GM21786 (cell line): Measurements from ENCODE around the gene ADIPOR2.
"Not testable (repeated sequence)": the region's sequence is repeated elsewhere in the genome, so short reads cannot be mapped to it uniquely, and the experiment has no call there.

ENCODE experiments used
- ATAC-seq: cut with Tn5 transposase; IDR thresholded peaks from one replicate; pipeline ENCODE4 v1.9.1; 2021; ENCODE audit not compliant: unreplicated experiment

Gene ADIPOR2

DNA sequence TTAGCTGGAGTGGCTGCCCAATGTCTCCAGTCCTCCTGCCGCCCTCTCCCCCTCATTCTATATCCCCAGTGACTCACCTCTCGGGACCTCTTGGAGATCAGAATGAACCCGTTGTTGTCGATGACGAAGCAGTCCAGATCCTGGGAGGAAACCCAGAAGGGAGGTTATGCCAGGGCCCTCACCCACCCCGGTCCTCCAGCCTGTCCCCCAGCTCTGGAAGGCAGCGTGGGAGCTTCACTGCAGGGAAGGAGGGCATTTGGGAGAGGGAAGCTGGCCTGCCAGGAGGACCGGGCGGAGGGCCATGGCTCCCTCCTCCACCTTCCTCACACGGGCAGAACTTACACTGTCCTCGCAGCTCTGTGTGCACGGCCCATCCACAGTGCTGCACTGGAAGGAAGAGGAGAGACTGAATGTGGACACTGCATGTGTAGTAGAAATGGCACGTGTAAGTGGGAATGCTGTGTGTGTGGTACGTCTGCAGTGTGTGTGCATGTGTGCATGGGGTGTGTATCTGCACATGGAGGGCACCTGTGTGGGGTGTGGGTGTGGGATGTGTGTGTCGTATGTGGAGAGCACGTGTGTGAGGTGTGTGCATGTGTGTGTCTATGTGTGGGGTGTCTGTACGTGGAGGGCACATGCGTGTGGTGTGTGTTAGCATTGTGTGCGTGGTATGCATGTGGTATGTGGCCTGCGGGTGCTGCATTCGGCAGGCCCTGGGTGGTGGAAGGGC is 119.5 kb downstream of the ADIPOR2 start:
- ATAC-seq = no peak

DNA sequence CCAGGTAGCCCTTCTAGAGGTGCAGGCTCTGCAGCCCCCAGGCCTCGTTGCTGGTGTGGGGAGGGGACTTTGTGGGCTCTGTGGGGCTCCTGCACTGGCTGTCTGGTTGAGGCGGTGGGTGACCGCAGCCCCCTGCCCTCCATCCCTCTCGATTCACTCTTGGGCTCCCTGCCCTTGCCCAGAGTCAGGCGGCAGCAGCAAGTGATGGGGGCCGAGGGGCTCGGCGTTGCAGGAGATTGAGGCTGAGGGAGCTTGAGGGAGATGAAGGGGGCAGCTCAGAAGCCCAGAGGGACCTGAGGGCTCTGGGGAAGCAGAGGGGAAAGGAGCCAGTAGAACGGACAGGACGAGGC is 120.0 kb downstream of the ADIPOR2 start:
- ATAC-seq = no peak

DNA sequence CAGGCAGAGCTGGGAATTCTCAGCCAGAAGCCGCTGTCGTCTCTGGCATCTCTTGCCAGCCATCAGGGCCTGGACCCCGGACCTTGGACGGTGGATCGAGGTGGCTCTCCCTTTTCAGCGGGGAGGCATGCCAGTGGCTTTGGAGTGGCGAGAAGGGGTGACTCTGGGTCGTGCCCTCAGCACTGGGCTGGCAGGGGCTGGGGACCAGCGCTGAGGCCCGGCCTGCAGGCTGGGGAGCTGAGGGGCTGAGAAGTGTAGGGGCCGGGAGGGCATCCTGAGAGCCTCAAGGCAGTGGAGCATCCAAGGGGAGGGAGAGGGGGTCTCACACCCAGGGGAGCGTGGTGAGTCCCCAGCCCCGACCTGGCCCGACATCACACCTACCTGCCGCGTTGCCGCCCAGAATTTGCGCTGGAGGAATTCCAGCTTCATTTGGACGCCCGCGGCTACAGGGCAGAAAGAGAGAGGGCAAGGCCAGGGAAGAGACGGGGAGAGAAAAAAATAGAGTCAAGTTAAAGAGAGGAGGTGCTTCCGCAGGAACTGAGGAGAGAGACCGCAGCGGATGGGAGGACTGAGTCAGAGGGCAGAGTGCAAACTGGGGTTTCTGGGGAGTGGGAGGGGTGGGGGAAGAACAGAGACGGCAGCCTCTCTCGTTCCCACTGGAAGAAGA is 120.5 kb downstream of the ADIPOR2 start:
- ATAC-seq = no peak

DNA sequence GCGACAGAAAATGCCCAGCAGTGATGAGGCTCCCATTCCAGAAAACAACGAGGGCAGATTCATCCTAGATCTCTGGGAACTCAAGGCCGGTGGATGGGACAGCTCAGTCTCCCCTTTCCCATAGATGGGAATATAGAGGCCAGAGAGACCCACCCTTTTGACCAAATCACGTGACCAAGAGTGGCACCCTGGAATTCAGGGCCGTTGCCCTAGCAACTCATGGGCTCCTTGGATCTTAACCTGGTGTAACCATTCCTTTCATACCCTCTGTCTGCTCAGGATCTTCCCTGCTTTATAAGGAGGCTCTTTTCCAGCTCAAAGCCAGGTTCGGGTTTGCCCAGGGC is 121.0 kb downstream of the ADIPOR2 start:
- ATAC-seq = no peak

DNA sequence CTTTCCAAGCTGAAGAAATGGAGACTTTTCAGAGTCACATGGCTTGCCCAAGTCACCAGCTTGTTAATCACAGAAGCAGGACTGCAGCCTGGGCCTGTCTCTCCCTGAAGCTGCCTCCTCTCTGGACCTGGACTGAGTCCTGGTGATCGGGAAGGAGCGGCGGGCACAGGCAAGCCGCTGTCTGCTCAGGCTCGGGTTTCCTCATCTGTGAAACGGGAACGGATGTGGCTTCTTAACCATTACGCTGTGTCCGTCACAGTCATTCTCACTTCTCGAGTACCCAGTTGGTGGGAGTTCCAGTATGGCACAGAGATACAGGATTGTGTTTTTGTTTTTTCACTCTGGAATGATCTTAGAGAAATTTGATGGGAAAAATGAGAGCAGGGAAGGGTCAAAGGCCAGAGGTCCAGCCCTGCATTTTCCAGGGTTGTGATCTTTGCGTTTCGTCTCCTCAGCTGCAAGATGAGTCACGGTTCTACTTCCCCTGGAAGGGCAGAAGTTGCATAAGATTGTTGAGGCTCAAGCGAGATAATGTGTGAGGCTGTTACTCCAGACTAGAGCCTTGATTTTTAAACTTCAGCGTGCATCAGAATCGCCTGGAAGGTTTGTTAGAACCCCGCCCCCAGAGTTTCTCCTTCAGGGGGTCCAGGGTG is 121.9 kb downstream of the ADIPOR2 start:
- no peak for ATAC-seq

DNA sequence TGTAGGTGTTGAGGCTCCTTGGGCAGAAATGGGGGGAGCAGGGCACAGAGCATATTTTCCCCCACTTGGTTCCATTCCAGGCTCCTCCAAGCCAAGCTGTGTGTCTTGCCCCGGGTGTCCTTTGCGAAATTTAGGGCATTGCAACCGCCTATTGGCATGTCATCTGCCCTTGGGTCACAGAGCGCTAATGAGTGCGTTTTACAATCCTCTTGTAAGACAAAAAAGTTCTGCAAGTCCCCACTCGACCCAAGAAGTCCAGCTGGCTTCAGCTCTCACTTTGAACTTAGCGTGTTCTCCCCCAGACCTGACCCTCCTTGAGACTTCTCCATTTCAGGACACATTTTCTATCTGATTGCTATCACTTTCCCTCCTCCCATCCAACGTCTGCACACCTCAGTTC is 123.4 kb downstream of the ADIPOR2 start:
- no peak for ATAC-seq

DNA sequence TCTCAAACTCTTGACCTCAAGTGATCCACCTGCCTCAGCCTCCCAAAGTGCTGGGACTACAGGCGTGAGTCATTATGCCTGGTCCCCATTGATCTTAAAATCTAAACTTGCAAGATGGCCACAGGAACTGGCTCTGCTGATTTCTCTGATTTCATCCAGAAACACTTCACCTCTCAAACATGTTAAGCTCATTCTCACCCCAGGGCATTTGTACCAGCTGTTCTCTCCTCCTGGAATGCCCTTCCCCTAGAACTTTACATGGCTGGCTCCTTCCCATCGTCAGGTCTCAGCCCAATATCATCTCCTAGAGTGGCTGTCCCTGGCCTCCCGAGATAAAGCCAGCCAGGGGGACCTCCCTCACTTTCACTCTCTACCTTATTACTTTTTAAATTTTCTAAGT is 124.2 kb downstream of the ADIPOR2 start:
- ATAC-seq = no peak

DNA sequence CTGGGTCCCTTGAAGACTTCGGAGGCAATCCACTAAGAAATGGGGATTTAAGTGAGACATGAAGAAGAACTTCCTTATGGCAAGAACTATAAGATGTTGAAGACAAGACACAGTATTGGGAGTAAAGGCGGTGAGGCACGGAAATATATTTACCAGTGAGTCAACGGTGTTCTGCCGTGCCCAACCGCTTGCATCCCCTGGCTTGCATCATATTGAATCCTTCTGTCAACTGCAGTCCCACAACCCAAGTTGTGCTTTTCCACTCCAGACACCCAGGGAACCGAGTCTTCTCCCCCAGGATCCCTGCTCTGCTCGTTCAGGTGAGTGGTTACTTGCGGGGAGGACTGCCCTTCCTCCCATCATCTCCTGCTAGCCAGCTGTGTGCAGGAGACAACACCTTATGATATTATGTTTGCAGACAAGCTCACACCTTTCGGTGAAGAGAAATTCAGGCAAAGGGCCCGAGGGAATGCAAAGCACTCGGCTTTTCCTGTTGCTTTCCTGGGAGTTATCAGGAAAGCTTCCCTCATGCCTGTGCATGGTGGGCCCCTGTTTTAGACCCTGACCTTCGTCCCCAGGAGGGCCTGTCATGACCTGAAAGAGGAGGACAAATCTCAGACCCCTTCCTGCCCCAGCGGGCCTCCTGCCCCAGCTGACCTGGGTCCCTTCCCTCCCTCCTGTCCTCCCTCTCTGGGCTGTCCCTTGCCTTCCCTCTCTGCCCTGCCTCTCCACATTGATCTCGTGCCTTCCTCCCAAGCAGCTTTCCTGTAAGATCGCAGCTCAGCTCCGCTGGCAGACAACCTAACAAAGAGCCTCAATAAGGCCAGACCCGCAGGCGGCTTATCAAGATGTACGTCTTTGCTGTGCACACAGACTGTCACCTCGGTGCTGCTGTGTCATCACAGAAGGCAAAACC is 125.2 kb downstream of the ADIPOR2 start:
- no peak for ATAC-seq

DNA sequence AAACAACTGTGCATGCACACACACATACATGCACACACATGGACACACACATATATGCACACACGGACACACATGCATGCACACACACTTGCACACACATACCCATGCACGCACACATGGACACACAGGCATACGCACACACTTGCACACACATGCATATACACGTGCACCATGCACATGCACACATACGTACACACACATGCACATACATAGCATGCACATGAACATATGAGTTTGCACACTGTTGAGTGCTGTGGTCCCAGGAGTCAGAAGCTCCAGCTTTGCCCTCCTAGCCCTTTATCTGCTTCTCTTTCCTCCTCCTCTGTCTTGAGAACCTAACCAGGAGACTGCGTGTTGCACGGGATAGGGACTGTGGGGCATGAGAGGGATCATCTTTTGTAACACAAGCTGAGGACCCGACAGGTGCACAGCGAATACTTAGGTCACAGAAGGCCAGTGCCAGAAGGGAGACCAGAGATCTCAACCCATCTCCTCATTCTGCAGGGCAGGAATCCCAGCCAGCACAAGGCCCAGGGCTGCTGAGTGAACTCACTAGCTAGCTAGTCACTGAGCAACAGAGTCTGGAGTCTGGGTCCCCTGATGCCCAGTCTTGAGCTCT is 126.0 kb downstream of the ADIPOR2 start:
- no peak for ATAC-seq

DNA sequence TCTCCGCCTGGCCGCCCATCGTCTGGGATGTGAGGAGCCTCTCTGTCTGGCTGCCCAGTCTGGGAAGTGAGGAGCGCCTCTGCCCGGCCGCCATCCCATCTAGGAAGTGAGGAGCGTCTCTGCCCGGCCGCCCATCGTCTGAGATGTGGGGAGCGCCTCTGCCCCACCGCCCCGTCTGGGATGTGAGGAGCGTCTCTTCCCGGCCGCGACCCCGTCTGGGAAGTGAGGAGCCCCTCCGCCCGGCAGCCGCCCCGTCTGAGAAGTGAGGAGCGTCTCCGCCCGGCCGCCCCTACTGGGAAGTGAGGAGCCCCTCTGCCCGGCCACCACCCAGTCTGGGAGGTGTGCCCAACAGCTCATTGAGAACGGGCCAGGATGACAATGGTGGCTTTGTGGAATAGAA is 127.1 kb downstream of the ADIPOR2 start:
- ATAC-seq = not testable (repeated sequence)

DNA sequence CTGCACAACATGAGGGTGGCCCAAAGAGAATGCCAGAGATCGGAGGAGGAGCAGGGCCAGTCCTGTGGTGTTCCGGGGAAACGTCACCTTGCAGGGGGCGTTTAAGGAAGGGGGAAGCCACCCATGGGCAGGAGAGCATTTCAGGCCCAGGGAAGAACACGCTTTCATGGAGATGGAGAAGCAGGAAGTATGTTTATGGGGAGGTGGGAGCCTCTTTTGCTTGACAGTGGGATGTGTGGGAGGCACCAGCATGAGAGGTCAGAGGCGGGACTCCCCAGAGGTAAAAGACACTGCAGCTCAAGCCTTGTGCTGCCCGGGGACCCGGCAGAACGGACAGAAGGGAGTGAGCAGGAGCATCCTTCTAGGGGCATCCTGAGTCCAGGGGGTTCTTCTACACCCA is 128.2 kb downstream of the ADIPOR2 start:
- no peak for ATAC-seq

DNA sequence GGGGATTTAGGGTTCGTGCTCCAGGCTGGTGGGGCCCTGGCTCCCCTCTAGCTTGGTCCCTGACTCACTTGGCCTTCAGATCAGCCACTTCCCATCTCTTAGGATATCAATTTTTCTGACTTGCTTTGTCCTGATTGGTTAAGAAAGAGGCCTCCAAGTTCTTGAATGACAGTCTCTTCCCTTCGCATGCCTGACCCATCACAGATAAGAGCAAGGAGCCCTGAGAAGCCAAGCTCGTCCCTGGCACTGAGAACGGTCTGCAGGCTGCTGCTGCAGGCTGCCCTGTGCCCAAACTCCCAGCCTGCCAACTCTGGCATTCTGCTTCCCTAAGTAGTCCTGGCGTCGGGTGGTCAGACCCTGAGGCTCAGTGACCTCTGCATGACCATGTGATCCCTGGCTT is 128.7 kb downstream of the ADIPOR2 start:
- no peak for ATAC-seq

DNA sequence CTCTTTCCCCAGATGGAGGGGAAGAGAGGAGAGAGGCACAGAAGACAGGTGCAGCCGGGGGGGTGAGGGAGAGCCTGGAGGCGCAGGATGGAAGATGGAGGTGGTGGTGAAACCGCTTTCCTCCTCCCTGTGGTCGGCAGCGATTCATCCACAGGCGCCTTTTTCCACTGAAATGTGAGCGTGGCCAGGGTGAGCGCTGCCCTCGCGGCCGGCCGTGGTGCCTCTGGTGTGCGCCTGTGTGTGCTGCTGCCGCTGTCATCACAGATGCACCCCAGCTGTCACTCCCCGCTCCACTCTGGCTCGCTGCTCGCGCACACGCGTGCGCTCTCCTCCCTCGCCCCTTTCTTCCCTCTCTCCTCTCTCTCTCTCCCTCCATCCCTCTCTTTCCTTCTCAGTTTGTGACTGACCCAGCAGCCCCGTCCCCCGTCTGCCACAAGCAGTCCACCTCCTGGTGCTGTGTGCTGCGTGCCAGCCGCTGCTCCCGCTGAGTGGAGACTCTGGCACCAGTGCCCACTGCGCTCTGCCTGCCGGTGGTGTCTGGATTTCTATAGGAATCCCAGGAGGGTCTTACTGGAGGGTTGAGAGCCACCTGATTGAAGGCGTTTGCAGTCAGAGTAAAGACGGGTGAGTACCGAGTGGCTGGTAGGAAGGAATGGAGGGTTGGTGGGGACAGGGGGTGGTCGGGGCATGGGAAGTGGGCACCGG is 129.5 kb downstream of the ADIPOR2 start, which contains the start of gene LRTM2:
TSS of gene LRTM2 (plus strand) at position 375 of the 705 bp plus-strand sequence. CDS start 7,584 bp downstream, outside the sequence.
- no peak for ATAC-seq

DNA sequence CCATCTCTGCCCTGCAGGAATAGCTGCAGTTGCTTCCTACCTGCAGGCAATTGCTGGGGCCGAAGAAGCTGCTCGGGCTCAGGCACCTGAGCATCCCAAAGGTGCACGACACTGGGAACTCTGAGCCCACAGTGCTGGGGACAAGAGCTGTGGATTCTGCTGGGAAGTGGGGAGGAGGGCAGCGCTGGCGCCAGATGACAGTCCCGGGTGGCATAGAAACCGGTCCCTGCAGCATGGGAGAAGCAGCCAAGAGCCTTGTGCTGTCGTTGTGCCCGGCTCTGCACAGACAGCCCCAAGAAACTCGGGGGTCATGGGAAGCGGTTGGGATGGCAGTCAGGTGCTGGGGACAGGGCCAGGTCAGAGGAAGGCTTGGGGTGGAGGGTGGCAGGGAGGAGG is 130.0 kb downstream of the ADIPOR2 start:
- no peak for ATAC-seq

DNA sequence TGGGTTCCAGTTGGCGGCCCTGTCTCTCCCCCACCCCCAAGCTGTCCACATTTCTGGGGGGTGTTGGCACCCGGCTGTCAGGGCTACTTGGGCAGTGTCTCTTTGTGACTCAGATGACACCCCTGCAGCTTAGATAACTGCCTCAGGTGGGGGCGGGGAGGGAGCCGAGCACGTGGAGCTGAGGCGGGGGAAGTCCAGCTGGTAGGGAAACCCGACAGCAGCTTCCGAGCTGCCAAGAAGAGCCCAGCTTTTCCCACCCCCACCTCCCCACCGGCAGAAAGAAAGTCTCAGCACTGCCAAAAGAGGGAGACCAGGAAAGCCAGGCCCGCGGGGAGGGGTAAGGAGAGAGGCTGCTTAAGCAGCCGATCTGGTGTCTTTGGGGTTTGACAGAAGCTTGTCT is 130.9 kb downstream of the ADIPOR2 start:
- ATAC-seq = no peak

DNA sequence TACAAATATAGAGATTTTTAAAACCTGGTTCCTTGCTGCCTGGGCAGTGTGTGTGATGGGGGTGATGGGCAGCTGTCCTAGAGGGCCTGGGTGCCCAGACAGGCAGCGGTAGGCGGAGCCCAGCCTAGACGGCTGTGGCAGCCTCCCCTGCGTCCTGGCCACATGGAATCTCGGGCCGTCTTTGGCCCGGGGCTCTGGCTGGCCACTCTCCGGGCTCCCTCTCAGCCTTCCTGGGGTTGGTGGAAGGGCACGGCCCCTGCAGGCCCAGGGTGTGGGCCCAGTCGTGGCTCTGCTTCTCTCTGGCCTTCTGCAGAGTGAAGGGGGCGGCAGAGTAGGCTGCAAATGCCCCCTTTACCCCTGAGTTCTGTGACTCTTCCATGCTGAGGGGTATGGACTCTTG is 131.8 kb downstream of the ADIPOR2 start:
- ATAC-seq = no peak

DNA sequence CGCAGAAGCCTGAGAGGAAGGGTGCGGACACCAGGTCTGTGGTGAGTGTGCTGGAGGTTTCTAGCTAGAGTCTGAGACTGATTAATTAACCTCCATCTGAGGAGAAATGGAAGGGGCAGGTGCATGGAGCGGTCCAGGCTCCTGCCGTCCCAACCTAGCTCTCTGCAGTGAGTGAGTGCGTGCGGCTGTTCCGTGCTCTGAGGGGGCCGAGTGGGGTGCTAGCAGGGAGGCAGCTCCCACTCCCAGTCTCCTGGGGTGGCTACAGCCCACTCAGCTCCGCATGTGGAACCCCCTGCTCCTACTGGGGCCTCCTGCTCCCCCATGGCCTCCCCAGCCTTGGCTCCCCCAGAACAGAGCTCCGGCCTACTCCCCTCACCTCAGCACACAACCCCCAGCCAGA is 132.4 kb downstream of the ADIPOR2 start:
- no peak for ATAC-seq

DNA sequence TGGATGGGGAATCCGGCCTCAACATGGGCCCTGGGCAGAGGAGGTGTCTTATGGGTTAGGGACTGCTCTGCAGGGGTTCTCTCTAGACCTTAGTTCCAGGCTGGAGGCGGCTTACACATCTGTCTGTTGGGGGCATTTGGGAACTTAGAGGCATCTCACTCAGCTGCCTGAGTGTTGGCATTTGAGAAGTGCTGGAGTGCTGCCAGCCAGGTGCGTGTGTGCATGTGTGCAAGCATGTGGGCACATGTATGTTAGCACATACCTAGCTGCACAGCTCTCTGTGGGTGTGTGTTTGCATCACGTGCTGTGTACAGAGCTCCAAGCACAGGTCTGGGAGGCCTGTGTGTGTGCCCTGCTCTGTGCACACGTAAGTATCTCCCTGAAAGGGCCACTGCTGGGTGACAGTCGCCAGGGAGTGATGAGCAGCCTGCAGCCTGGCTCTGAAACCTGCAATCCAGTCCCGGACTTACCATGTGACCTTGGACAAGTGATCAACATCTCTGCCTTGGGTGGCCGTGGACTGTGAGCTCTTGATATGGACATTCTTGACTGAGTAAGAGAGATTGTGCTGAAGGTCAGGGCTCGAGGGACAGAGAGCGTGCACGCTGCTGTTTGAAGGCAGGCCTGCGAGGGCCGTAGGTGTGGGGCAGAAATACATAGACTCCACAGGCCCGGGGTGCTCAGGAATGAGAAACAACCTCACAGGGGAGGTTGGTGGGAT is 134.7 kb downstream of the ADIPOR2 start:
- no peak for ATAC-seq

DNA sequence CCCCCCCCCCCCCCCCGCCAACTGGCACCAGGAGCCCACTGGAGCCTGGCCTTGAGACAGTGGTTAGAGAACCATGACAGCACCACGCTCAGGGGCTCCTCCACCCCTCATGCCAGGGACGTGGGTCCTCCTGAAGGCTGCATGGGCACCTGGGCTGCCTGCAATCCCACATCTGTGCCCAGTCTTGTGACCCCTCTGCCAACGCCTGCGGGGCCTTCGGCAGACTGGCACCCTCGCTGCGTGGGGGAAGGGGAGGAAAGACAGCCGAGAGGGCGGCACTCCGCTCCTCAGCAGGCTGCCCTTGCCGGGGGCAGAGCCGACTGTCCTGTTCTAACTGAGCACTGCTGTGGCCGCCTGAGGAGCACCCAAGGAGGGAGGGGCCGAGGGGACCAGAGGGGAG is 135.5 kb downstream of the ADIPOR2 start:
- no peak for ATAC-seq
